IPS-18a (cell line): ENCODE measurements around the gene NEB.

Experiments used
- H3K27ac ChIP-seq: one replicate; pipeline ENCODE4 v1.5.1; 2013; ENCODE audit warnings: low read length
- H3K27me3 ChIP-seq: one replicate; pipeline ENCODE4 v1.6.1; 2013; ENCODE audit warnings: mild to moderate bottlenecking, low read length; ENCODE audit not compliant: control insufficient read depth, insufficient read depth
- H3K36me3 ChIP-seq: one replicate; pipeline ENCODE4 v1.6.1; 2013; ENCODE audit warnings: low read depth, low read length; ENCODE audit not compliant: control insufficient read depth
- H3K4me1 ChIP-seq: one replicate; pipeline ENCODE4 v1.6.1; 2013; ENCODE audit warnings: low read depth, low read length; ENCODE audit not compliant: control insufficient read depth
- H3K4me3 ChIP-seq: one replicate; pipeline ENCODE4 v1.5.1; 2013; ENCODE audit warnings: low read length
- H3K9ac ChIP-seq: one replicate; pipeline ENCODE4 v1.6.1; 2013; ENCODE audit warnings: mild to moderate bottlenecking, low read length, moderate library complexity
- H3K9me3 ChIP-seq: one replicate; pipeline ENCODE4 v1.6.1; 2013; ENCODE audit warnings: low read depth, low read length; ENCODE audit not compliant: control insufficient read depth

Gene NEB

GRCh38 chr2:151770995-151771394 lies 36.7 kb upstream of the NEB start:
- Histone ChIP-seq H3K36me3 (no peaks in the 10 kb centered on the region), H3K9ac (no peak overlapping the region), H3K27ac (no peak overlapping the region), H3K9me3 (no peaks in the 10 kb centered on the region), H3K4me3 (no peak overlapping the region), H3K27me3 (no peaks in the 10 kb centered on the region), H3K4me1 (no peaks in the 10 kb centered on the region)

- H3K27me3 ChIP-seq, result no peaks in the 10 kb centered on the region
- H3K36me3 ChIP-seq, result no peaks in the 10 kb centered on the region
- H3K9me3 ChIP-seq, result no peaks in the 10 kb centered on the region
- no peak overlapping the region for H3K27ac ChIP-seq
- no peak overlapping the region for H3K9ac ChIP-seq
- no peaks in the 10 kb centered on the region for H3K4me1 ChIP-seq
- H3K4me3 ChIP-seq, result no peak overlapping the region
Observed at GRCh38 chr2:151769606-151770005, 35.3 kb upstream of the NEB start.

- H3K4me1 ChIP-seq, result no peaks in the 10 kb centered on the region
- no peak overlapping the region for H3K9ac ChIP-seq
- H3K36me3 ChIP-seq, result no peaks in the 10 kb centered on the region
- H3K27me3 ChIP-seq, result no peaks in the 10 kb centered on the region
- no peak overlapping the region for H3K4me3 ChIP-seq
- no peaks in the 10 kb centered on the region for H3K9me3 ChIP-seq
- no peak overlapping the region for H3K27ac ChIP-seq
Observed at GRCh38 chr2:151767536-151767935, 33.3 kb upstream of the NEB start.

- Histone ChIP-seq H3K36me3 (no peaks in the 10 kb centered on the region), H3K27me3 (no peaks in the 10 kb centered on the region), H3K4me3 (no peak overlapping the region), H3K9ac (no peak overlapping the region), H3K4me1 (no peaks in the 10 kb centered on the region), H3K27ac (no peak overlapping the region), H3K9me3 (no peaks in the 10 kb centered on the region)
Observed at GRCh38 chr2:151766437-151767153, 32.3 kb upstream of the NEB start.

GRCh38 chr2:151765760-151766410 lies 31.6 kb upstream of the NEB start:
- Histone ChIP-seq H3K4me3 (no peak overlapping the region), H3K9ac (no peak overlapping the region), H3K27me3 (no peaks in the 10 kb centered on the region), H3K9me3 (no peaks in the 10 kb centered on the region), H3K36me3 (no peaks in the 10 kb centered on the region), H3K4me1 (no peaks in the 10 kb centered on the region), H3K27ac (no peak overlapping the region)

GRCh38 chr2:151762694-151763093 lies 28.4 kb upstream of the NEB start:
- no peaks in the 10 kb centered on the region for H3K4me1 ChIP-seq
- no peak overlapping the region for H3K4me3 ChIP-seq
- no peaks in the 10 kb centered on the region for H3K27me3 ChIP-seq
- H3K27ac ChIP-seq, result no peak overlapping the region
- no peaks in the 10 kb centered on the region for H3K36me3 ChIP-seq
- H3K9me3 ChIP-seq, result no peaks in the 10 kb centered on the region
- no peak overlapping the region for H3K9ac ChIP-seq

- H3K9ac ChIP-seq, result no peak overlapping the region
- no peaks in the 10 kb centered on the region for H3K27me3 ChIP-seq
- H3K4me1 ChIP-seq, result no peaks in the 10 kb centered on the region
- H3K9me3 ChIP-seq, result no peaks in the 10 kb centered on the region
- H3K27ac ChIP-seq, result no peak overlapping the region
- H3K36me3 ChIP-seq, result no peaks in the 10 kb centered on the region
- no peak overlapping the region for H3K4me3 ChIP-seq
Observed at GRCh38 chr2:151761687-151762086, 27.4 kb upstream of the NEB start.

- Histone ChIP-seq H3K36me3 (no peaks in the 10 kb centered on the region), H3K4me3 (no peak overlapping the region), H3K4me1 (no peaks in the 10 kb centered on the region), H3K9ac (no peak overlapping the region), H3K9me3 (no peaks in the 10 kb centered on the region), H3K27ac (no peak overlapping the region), H3K27me3 (no peaks in the 10 kb centered on the region)
Observed at GRCh38 chr2:151761193-151761592, 26.9 kb upstream of the NEB start.

- H3K9me3 ChIP-seq, result no peaks in the 10 kb centered on the region
- no peaks in the 10 kb centered on the region for H3K27me3 ChIP-seq
- no peak overlapping the region for H3K9ac ChIP-seq
- no peaks in the 10 kb centered on the region for H3K36me3 ChIP-seq
- H3K4me1 ChIP-seq, result no peaks in the 10 kb centered on the region
- H3K27ac ChIP-seq, result no peak overlapping the region
- no peak overlapping the region for H3K4me3 ChIP-seq
Observed at GRCh38 chr2:151760139-151760650, 25.9 kb upstream of the NEB start.

GRCh38 chr2:151758744-151759143 lies 24.5 kb upstream of the NEB start:
- Histone ChIP-seq H3K9ac (no peak overlapping the region), H3K4me1 (no peaks in the 10 kb centered on the region), H3K9me3 (no peaks in the 10 kb centered on the region), H3K4me3 (no peak overlapping the region), H3K27me3 (no peaks in the 10 kb centered on the region), H3K36me3 (no peaks in the 10 kb centered on the region), H3K27ac (no peak overlapping the region)

- Histone ChIP-seq H3K4me1 (no peaks in the 10 kb centered on the region), H3K4me3 (no peak overlapping the region), H3K9ac (no peak overlapping the region), H3K36me3 (no peaks in the 10 kb centered on the region), H3K27ac (no peak overlapping the region), H3K27me3 (no peaks in the 10 kb centered on the region), H3K9me3 (no peaks in the 10 kb centered on the region)
Observed at GRCh38 chr2:151757861-151758260, 23.6 kb upstream of the NEB start.

- no peaks in the 10 kb centered on the region for H3K36me3 ChIP-seq
- no peaks in the 10 kb centered on the region for H3K9me3 ChIP-seq
- H3K27me3 ChIP-seq, result no peaks in the 10 kb centered on the region
- H3K4me1 ChIP-seq, result no peaks in the 10 kb centered on the region
- no peak overlapping the region for H3K27ac ChIP-seq
- no peak overlapping the region for H3K9ac ChIP-seq
- H3K4me3 ChIP-seq, result no peak overlapping the region
Observed at GRCh38 chr2:151756820-151757219, 22.5 kb upstream of the NEB start.
